ENCODE data around the gene POFUT1.

The POFUT1 gene

GRCh38 chr20:32277361-32278198 is 69.9 kb downstream of the POFUT1 start, which contains the start of gene KIF3B:
KIF3B (plus strand) TSS chr20:32277651; CDS start chr20:32309778, 32,127 bp downstream.
- DNase-seq (ENCODE audit: low read depth) = peak; percentile 66

- no peak for DNase-seq (ENCODE audit: low read depth)
Measured at GRCh38 chr20:32278199-32278643, 70.5 kb downstream of the POFUT1 start.

- no peak for DNase-seq (ENCODE audit: low read depth)
Measured at GRCh38 chr20:32281711-32282110, 74.0 kb downstream of the POFUT1 start.

- DNase-seq (ENCODE audit: low read depth) = no peak
Measured at GRCh38 chr20:32282461-32282860, 74.8 kb downstream of the POFUT1 start.

- no peak for DNase-seq (ENCODE audit: low read depth)
Measured at GRCh38 chr20:32285082-32285620, 77.5 kb downstream of the POFUT1 start.

- peak; percentile 14 for DNase-seq (ENCODE audit: low read depth)
Measured at GRCh38 chr20:32285621-32286371, 78.1 kb downstream of the POFUT1 start.

- DNase-seq (ENCODE audit: low read depth) = no peak
Measured at GRCh38 chr20:32287231-32287638, 79.6 kb downstream of the POFUT1 start.
